ENCODE measurements around the gene PRPH2.

Gene PRPH2

GRCh38 chr6:42661540-42662153 lies 60.8 kb downstream of the PRPH2 start:
- DNase-seq (ENCODE audit: insufficient read length, low spot score) (peak; percentile 11), FAIRE-seq (peak; percentile 87)
- TF ChIP-seq POLR2A (IDR thresholded peaks at IDR 0.05; ENCODE audit: low read depth, low read length): no peak

DNA sequence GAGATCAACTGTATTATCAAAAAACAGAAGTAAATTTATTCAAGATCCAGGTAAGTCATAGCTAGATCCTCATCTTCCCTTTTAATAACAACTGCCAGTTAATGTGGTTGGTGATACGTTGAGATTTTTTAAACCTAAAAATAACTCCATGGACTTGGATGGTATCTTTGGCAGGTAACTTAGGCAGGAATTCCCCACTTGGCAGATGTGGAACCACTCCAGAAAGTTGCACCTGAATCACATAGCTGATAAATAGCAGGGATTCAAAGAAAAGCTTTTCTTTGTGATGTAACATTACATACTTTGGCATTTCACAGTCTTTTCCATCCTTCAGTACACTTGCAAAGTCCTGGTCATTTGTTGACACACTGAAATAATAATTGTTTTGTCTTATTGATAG lies 62.6 kb downstream of the PRPH2 start:
- FAIRE-seq (no peak), DNase-seq (ENCODE audit: insufficient read length, low spot score) (no peak)
- no peak for TF ChIP-seq POLR2A (IDR thresholded peaks at IDR 0.05; ENCODE audit: low read depth, low read length)

DNA sequence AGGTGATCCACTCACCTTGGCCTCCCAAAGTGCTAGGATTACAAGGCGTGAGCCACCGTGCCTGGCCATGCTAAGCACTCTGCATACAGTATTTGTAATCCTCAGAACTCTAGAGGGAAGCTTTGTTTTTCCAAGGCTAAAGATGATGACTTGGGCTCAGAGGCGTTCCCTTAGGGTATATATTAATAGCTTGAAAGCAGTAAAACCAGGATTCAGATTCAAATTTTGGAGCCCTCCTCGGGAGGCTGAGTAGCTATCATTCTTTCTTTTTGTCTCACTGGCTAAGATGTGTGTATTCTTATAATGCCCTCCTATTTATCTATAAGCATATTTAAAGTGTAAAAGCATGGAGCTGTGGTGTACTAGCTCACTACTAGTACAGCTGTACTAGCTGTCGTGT lies 68.5 kb downstream of the PRPH2 start:
- no peak for FAIRE-seq
- TF ChIP-seq POLR2A (IDR thresholded peaks at IDR 0.05; ENCODE audit: low read depth, low read length): no peak
- no peak for DNase-seq (ENCODE audit: insufficient read length, low spot score)

DNA sequence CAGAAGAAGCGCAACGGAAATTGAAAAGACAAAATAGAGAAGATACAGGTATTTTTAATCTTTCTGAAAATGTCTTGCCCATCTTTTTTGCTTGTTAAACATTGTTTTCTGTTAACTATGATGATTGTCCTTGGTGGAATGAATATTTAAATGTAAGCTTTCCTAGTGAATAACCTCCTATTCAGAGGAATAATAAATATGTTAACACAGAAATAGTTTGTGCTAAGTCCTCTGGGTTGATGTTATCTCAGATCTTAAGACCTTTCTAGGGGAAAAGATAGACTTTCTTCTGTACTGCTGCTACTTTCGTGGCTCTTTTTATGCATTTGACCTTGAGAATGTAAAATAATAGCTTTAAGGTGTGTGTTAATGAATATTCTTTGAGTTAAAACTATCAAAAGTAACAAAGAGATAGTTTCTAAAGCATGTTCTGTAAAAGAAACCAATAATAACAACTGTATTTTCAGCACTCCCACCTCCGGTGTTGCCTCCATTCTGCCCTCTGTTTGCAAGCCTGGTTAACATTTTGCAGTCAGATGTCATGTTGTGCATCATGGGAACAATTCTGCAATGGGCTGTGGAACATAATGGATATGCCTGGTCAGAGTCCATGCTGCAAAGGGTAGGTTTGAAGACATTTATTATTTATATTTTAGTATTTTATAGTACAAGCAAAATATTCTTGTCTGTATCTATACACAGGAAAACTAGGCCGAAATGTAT lies 70.2 kb downstream of the PRPH2 start:
- FAIRE-seq (no peak), DNase-seq (ENCODE audit: insufficient read length, low spot score) (no peak)
- no peak for TF ChIP-seq POLR2A (IDR thresholded peaks at IDR 0.05; ENCODE audit: low read depth, low read length)

Data from H54 (cell line).